ENCODE results near the gene PLXNA4. TPM values are rescaled to one million over a fixed set of nuclear protein-coding genes. Genes with fewer than 3 reads are reported as not detected.
"Not testable (repeated sequence)": the region's sequence is repeated elsewhere in the genome, so short reads cannot be mapped to it uniquely, and the experiment has no call there.

Gene PLXNA4
- total RNA-seq, 1 donor from 2014 or later = 0.21 TPM

GRCh38 chr7:132176719-132177118, 399.6 kb downstream of the PLXNA4 start:
- no peak overlapping the region for H3K27ac Mint-ChIP-seq
- H3K4me1 Mint-ChIP-seq (ENCODE audit: low read depth) = no peaks in the 10 kb centered on the region
- H3K9me3 Mint-ChIP-seq = no peaks in the 10 kb centered on the region
- H3K4me3 Mint-ChIP-seq (ENCODE audit: low read depth) = no peak overlapping the region
- DNase-seq (ENCODE audit: low spot score) = no peak
- no peaks in the 10 kb centered on the region for H3K27me3 Mint-ChIP-seq (ENCODE audit: low read depth)
- intact Hi-C loops (cut with micrococcal nuclease) = no loop called here
- H3K36me3 Mint-ChIP-seq (ENCODE audit: low read depth) = no peaks in the 10 kb centered on the region

GRCh38 chr7:132171130-132171576, 405.1 kb downstream of the PLXNA4 start:
- no peaks in the 10 kb centered on the region for H3K4me1 Mint-ChIP-seq (ENCODE audit: low read depth)
- H3K27ac Mint-ChIP-seq = no peak overlapping the region
- H3K36me3 Mint-ChIP-seq (ENCODE audit: low read depth) = no peaks in the 10 kb centered on the region
- no peaks in the 10 kb centered on the region for H3K9me3 Mint-ChIP-seq
- no peaks in the 10 kb centered on the region for H3K27me3 Mint-ChIP-seq (ENCODE audit: low read depth)
- intact Hi-C loops (cut with micrococcal nuclease) = no loop called here
- DNase-seq (ENCODE audit: low spot score) = no peak
- H3K4me3 Mint-ChIP-seq (ENCODE audit: low read depth) = no peak overlapping the region

- Mint-ChIP-seq H3K27ac (no peak overlapping the region), H3K4me3 (ENCODE audit: low read depth) (no peak overlapping the region)
Measured at GRCh38 chr7:132169730-132170129, 406.5 kb downstream of the PLXNA4 start.

GRCh38 chr7:132168239-132168638, 408.0 kb downstream of the PLXNA4 start:
- intact Hi-C loops (cut with micrococcal nuclease) = no loop called here
- Mint-ChIP-seq H3K4me3 (ENCODE audit: low read depth) (no peak overlapping the region), H3K27me3 (ENCODE audit: low read depth) (no peaks in the 10 kb centered on the region), H3K9me3 (no peaks in the 10 kb centered on the region), H3K27ac (no peak overlapping the region), H3K4me1 (ENCODE audit: low read depth) (no peaks in the 10 kb centered on the region), H3K36me3 (ENCODE audit: low read depth) (no peaks in the 10 kb centered on the region)
- no peak for DNase-seq (ENCODE audit: low spot score)

More at GRCh38 chr7:132169730-132170129, 406.5 kb downstream of the PLXNA4 start:
- no peaks in the 10 kb centered on the region for H3K9me3 Mint-ChIP-seq
- H3K27me3 Mint-ChIP-seq (ENCODE audit: low read depth) = no peaks in the 10 kb centered on the region
- H3K36me3 Mint-ChIP-seq (ENCODE audit: low read depth) = no peaks in the 10 kb centered on the region
- no peak for DNase-seq (ENCODE audit: low spot score)
- intact Hi-C loops (cut with micrococcal nuclease) = no loop called here
- H3K4me1 Mint-ChIP-seq (ENCODE audit: low read depth) = no peaks in the 10 kb centered on the region

GRCh38 chr7:132165695-132166094, 410.6 kb downstream of the PLXNA4 start:
- H3K9me3 Mint-ChIP-seq; H3K27ac Mint-ChIP-seq; H3K36me3 Mint-ChIP-seq (ENCODE audit: low read depth); DNase-seq (ENCODE audit: low spot score); H3K4me3 Mint-ChIP-seq (ENCODE audit: low read depth); H3K27me3 Mint-ChIP-seq (ENCODE audit: low read depth); intact Hi-C loops (cut with micrococcal nuclease); H3K4me1 Mint-ChIP-seq (ENCODE audit: low read depth): not testable (repeated sequence)

- intact Hi-C loops (cut with micrococcal nuclease) = no loop called here
- no peaks in the 10 kb centered on the region for H3K27me3 Mint-ChIP-seq (ENCODE audit: low read depth)
- no peak overlapping the region for H3K4me3 Mint-ChIP-seq (ENCODE audit: low read depth)
- no peak for DNase-seq (ENCODE audit: low spot score)
- no peak overlapping the region for H3K27ac Mint-ChIP-seq
- H3K4me1 Mint-ChIP-seq (ENCODE audit: low read depth) = no peaks in the 10 kb centered on the region
- no peaks in the 10 kb centered on the region for H3K9me3 Mint-ChIP-seq
- H3K36me3 Mint-ChIP-seq (ENCODE audit: low read depth) = no peaks in the 10 kb centered on the region
Measured at GRCh38 chr7:132164558-132165125, 411.6 kb downstream of the PLXNA4 start.

- Mint-ChIP-seq H3K4me3 (ENCODE audit: low read depth) (no peak overlapping the region), H3K27me3 (ENCODE audit: low read depth) (no peaks in the 10 kb centered on the region), H3K36me3 (ENCODE audit: low read depth) (no peaks in the 10 kb centered on the region), H3K4me1 (ENCODE audit: low read depth) (no peaks in the 10 kb centered on the region), H3K9me3 (no peaks in the 10 kb centered on the region), H3K27ac (no peak overlapping the region)
- no peak for DNase-seq (ENCODE audit: low spot score)
- intact Hi-C loops (cut with micrococcal nuclease) = no loop called here
Measured at GRCh38 chr7:132162556-132163144, 413.6 kb downstream of the PLXNA4 start.

GRCh38 chr7:132161976-132162375, 414.3 kb downstream of the PLXNA4 start:
- no peak overlapping the region for H3K4me3 Mint-ChIP-seq (ENCODE audit: low read depth)
- H3K9me3 Mint-ChIP-seq = no peaks in the 10 kb centered on the region
- H3K27ac Mint-ChIP-seq = no peak overlapping the region
- intact Hi-C loops (cut with micrococcal nuclease) = no loop called here
- no peaks in the 10 kb centered on the region for H3K27me3 Mint-ChIP-seq (ENCODE audit: low read depth)
- no peak for DNase-seq (ENCODE audit: low spot score)
- no peaks in the 10 kb centered on the region for H3K36me3 Mint-ChIP-seq (ENCODE audit: low read depth)
- no peaks in the 10 kb centered on the region for H3K4me1 Mint-ChIP-seq (ENCODE audit: low read depth)

GRCh38 chr7:132161533-132161915, 414.7 kb downstream of the PLXNA4 start:
- Mint-ChIP-seq H3K4me1 (ENCODE audit: low read depth) (no peaks in the 10 kb centered on the region), H3K27me3 (ENCODE audit: low read depth) (no peaks in the 10 kb centered on the region), H3K9me3 (no peaks in the 10 kb centered on the region), H3K27ac (no peak overlapping the region), H3K36me3 (ENCODE audit: low read depth) (no peaks in the 10 kb centered on the region), H3K4me3 (ENCODE audit: low read depth) (no peak overlapping the region)
- intact Hi-C loops (cut with micrococcal nuclease) = no loop called here
- no peak for DNase-seq (ENCODE audit: low spot score)

GRCh38 chr7:132160611-132161532, 415.4 kb downstream of the PLXNA4 start:
- no peaks in the 10 kb centered on the region for H3K9me3 Mint-ChIP-seq
- no peaks in the 10 kb centered on the region for H3K4me1 Mint-ChIP-seq (ENCODE audit: low read depth)
- H3K36me3 Mint-ChIP-seq (ENCODE audit: low read depth) = no peaks in the 10 kb centered on the region
- DNase-seq (ENCODE audit: low spot score) = no peak
- H3K27me3 Mint-ChIP-seq (ENCODE audit: low read depth) = no peaks in the 10 kb centered on the region
- intact Hi-C loops (cut with micrococcal nuclease) = no loop called here
- no peak overlapping the region for H3K4me3 Mint-ChIP-seq (ENCODE audit: low read depth)
- H3K27ac Mint-ChIP-seq = no peak overlapping the region

- intact Hi-C loops (cut with micrococcal nuclease) = no loop called here
- H3K27ac Mint-ChIP-seq = no peak overlapping the region
- no peaks in the 10 kb centered on the region for H3K9me3 Mint-ChIP-seq
- no peaks in the 10 kb centered on the region for H3K36me3 Mint-ChIP-seq (ENCODE audit: low read depth)
- no peaks in the 10 kb centered on the region for H3K4me1 Mint-ChIP-seq (ENCODE audit: low read depth)
- no peaks in the 10 kb centered on the region for H3K27me3 Mint-ChIP-seq (ENCODE audit: low read depth)
- H3K4me3 Mint-ChIP-seq (ENCODE audit: low read depth) = no peak overlapping the region
- no peak for DNase-seq (ENCODE audit: low spot score)
Measured at GRCh38 chr7:132158841-132159240, 417.4 kb downstream of the PLXNA4 start.

GRCh38 chr7:132158166-132158565, 418.1 kb downstream of the PLXNA4 start:
- no peaks in the 10 kb centered on the region for H3K9me3 Mint-ChIP-seq
- no peaks in the 10 kb centered on the region for H3K4me1 Mint-ChIP-seq (ENCODE audit: low read depth)
- intact Hi-C loops (cut with micrococcal nuclease) = no loop called here
- no peaks in the 10 kb centered on the region for H3K36me3 Mint-ChIP-seq (ENCODE audit: low read depth)
- no peaks in the 10 kb centered on the region for H3K27me3 Mint-ChIP-seq (ENCODE audit: low read depth)
- H3K4me3 Mint-ChIP-seq (ENCODE audit: low read depth) = no peak overlapping the region
- DNase-seq (ENCODE audit: low spot score) = no peak
- no peak overlapping the region for H3K27ac Mint-ChIP-seq

GRCh38 chr7:132155715-132156114, 420.6 kb downstream of the PLXNA4 start:
- Mint-ChIP-seq H3K9me3 (no peaks in the 10 kb centered on the region), H3K4me1 (ENCODE audit: low read depth) (no peaks in the 10 kb centered on the region), H3K36me3 (ENCODE audit: low read depth) (no peaks in the 10 kb centered on the region), H3K27me3 (ENCODE audit: low read depth) (no peaks in the 10 kb centered on the region), H3K27ac (no peak overlapping the region), H3K4me3 (ENCODE audit: low read depth) (no peak overlapping the region)
- intact Hi-C loops (cut with micrococcal nuclease) = no loop called here
- DNase-seq (ENCODE audit: low spot score) = no peak

Data from activated T-helper 2 cell treated with anti-CD3 and anti-CD28 coated beads, Interferon-gamma antibody, Interleukin-2, Interleukin-4, amounts not matched to agents 10 μg/mL and 5 μg/mL and 100 μg/mL, durations not matched to agents 14 hours and 24 hours and 36 hours (primary cell).